Measurements from ENCODE around the gene LRP4. TPM values are rescaled to one million over a fixed set of nuclear protein-coding genes. Genes with fewer than 3 reads are reported as not detected.
"Not testable (repeated sequence)": the region's sequence is repeated elsewhere in the genome, so short reads cannot be mapped to it uniquely, and the experiment has no call there.

Gene LRP4, protein sequence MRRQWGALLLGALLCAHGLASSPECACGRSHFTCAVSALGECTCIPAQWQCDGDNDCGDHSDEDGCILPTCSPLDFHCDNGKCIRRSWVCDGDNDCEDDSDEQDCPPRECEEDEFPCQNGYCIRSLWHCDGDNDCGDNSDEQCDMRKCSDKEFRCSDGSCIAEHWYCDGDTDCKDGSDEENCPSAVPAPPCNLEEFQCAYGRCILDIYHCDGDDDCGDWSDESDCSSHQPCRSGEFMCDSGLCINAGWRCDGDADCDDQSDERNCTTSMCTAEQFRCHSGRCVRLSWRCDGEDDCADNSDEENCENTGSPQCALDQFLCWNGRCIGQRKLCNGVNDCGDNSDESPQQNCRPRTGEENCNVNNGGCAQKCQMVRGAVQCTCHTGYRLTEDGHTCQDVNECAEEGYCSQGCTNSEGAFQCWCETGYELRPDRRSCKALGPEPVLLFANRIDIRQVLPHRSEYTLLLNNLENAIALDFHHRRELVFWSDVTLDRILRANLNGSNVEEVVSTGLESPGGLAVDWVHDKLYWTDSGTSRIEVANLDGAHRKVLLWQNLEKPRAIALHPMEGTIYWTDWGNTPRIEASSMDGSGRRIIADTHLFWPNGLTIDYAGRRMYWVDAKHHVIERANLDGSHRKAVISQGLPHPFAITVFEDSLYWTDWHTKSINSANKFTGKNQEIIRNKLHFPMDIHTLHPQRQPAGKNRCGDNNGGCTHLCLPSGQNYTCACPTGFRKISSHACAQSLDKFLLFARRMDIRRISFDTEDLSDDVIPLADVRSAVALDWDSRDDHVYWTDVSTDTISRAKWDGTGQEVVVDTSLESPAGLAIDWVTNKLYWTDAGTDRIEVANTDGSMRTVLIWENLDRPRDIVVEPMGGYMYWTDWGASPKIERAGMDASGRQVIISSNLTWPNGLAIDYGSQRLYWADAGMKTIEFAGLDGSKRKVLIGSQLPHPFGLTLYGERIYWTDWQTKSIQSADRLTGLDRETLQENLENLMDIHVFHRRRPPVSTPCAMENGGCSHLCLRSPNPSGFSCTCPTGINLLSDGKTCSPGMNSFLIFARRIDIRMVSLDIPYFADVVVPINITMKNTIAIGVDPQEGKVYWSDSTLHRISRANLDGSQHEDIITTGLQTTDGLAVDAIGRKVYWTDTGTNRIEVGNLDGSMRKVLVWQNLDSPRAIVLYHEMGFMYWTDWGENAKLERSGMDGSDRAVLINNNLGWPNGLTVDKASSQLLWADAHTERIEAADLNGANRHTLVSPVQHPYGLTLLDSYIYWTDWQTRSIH (N-terminal part only)
- 10 to 100 TPM; 23.6 to 31.3 (median 28.6) TPM for polyA plus RNA-seq (ENCODE audit: insufficient read length in 4 of 4)

DNA sequence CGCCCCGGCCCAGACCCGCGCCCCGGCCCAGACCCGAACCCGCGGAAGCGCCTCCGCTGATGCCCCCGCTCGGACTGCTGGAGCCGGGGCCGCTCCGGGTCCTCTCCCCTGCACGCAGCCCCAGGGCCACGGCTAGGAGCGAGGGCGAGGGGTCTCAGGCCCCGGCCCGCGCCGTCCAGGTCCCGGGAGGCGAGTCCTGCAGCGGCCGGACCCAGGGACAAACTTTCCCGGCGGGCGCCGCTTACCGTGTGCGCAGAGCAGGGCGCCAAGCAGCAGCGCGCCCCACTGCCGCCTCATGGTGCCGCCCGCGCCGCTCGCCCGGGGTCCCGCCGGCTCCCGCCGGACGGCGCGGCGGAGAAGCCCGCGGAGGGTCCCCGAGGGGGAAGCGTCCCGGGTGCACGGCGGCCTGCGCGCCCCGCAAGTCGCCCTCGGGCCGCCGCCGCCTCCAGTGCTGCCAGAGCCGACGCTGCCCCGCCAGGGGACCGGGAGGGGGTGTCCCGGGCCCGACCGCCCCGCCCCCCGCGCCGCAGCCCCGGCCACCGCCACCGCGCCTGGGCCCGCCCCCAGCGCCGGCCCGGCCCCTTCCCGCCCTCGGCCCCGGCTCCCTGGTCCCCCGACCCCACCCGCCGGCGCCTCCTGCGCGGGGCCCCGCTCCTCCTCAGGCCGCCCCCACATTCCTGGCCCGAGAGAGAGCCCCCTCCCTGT, at the start of gene LRP4:
Gene LRP4, minus strand, starts transcription at position 468 of the 705 bp plus-strand sequence. Its CDS starts 171 bp downstream, at position 297.
- no peak for DNase-seq (ENCODE audit: low read depth in 4 of 4, low spot score in 2 of 4)

DNA sequence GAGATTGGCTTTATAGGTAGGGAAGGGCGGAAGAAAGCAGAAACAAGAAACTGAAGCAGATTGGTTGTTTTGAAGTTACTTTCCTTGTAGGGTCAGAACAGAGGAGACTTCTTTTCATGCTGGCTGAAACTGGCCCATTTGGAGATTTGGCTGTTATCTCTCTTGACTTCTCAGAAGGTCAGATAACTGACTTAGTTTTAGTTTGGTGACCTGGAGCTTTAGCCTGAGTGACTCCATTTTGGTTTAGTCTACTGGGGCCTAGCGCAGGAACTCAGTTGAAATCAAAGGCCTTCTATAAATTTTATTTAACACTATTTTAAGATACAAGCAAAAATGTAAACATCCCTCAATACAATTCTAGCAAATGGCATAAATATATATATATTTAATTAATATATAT, 49.6 kb upstream of the LRP4 start:
- no peak for DNase-seq (ENCODE audit: low read depth in 4 of 4, low spot score in 2 of 4)

DNA sequence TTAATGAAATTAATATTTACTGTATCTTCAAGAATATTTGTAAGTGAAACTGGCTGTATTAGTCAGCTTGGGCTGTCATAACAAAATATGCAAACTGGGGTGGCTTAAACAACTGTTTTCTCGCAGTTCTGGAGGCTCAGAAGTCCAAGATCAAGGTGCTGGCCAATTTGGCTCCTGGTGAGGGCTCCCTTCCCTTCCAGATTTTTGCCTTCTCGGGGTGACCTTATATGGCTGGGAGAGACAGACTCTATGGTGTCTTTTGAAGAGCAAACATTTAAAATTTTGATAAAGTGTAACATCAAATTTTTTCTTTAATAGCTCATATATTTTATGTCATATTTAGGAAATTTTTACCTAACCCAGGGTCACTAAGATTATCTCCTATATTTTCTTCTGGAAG, 48.4 kb upstream of the LRP4 start:
- no peak for DNase-seq (ENCODE audit: low read depth in 4 of 4, low spot score in 2 of 4)

DNA sequence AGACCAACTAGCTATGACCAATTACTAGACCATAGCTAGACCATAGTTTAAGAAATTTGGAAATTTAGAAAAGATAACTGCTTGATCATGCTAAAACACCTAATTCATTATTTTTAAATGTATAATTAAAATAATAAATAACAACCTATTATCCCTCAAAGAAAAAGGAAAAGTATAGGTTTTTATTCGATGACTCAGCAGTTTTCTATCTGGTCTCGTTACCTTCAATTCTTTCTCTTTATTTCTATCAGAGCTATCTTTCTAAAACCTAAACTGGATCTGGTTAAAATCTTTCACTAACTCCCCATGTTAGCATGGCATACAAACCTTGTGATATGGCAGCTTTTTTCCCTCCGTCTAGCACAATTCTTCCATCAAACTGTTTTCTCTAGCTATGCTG, 45.5 kb upstream of the LRP4 start:
- no peak for DNase-seq (ENCODE audit: low read depth in 4 of 4, low spot score in 2 of 4)

DNA sequence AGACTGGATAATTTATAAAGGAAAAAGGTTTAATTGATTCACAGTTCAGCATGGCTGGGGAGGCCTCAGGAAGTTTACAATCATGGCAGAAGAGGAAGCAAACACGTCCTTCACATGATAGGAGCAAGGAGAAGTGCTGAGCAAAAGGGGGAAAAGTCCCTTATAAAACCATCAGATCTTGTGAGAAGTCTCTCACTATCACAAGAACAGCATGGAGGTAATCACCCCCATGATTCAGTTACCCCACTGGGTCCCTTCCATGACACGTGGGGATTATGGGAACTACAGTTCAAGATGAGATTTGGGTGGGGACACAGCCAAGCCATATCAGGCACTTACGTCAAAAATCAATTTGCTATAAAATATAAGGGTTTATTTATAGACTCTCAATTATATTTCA, 43.5 kb upstream of the LRP4 start:
- DNase-seq (ENCODE audit: low read depth in 4 of 4, low spot score in 2 of 4), result not testable (repeated sequence)

DNA sequence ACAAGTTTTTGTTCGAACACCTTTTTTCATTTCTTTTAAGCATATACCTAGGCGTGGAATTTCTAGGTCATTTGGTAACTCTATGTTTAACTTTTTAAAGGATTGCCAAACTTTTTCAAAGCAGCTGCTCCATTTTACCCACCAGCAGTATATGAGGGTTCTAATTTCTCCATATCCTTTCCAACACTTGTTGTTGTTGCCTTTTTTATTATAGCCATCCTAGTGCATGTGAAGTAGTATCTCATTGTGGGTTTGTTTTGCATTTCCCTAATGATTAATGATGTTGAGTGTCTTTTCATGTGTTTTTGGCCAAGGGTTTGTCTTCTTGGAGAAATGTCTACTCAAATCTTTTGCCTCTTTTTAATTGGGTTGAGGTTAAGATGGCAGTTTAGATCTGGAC, 42.7 kb upstream of the LRP4 start:
- no peak for DNase-seq (ENCODE audit: low read depth in 4 of 4, low spot score in 2 of 4)

DNA sequence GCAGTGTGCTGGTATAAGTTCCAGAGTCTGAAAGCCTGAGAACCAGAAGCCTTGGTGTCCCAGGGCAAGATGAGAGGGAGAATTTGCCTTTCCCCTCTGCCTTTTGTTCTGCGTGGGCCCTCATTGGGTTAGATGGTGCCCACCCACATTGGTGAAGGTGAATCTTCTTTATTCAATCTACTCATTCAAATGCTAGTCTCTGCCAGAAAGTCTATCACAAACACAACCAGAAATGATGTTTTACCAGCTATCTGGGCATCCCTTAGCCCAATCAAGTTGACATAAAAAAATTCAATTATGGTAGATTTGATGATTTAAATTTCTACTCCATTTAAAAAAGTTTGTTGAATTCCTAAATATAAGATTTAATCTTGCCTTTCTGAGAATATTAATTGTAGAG, 40.4 kb upstream of the LRP4 start:
- no peak for DNase-seq (ENCODE audit: low read depth in 4 of 4, low spot score in 2 of 4)

DNA sequence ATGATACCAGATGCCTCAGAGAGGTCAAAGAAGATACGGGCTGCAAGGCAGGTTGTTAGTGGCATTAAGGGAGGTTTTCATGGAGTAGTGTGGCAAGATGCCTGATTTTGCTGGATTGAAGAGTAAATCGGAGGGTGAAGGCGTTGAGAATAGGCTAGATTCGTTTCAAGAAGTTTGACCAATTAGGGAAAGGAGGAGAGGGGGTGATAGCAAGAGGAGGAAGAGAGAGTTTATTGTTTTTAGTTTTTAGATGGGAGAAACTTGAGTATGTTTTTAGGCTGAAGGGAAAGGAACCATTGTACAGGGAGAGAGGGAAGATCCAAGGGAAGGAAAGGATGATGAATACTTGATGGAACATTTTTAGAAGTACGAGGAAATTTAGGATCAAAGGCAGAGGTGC, 34.7 kb upstream of the LRP4 start:
- DNase-seq (ENCODE audit: low read depth in 4 of 4, low spot score in 2 of 4), result no peak

DNA sequence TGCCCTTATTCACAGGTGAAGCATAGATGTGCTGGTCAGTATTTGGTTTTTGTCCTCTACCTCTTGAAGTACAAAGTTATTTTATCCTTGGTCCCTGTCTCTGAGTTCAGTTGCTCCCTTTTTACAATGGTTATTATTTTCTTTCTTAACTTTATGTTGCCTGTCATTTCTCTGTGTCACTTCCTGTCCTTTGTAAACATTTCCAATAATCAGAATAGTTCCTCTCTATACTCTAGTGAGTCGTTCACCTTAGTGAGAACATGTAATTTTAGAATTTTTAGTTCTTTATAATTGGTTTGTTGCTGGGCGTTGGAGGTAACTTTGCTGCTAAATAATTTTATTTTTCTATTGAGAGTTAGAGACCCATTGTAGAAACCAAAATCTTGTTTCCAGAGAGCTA, 34.2 kb upstream of the LRP4 start:
- DNase-seq (ENCODE audit: low read depth in 4 of 4, low spot score in 2 of 4), result no peak

DNA sequence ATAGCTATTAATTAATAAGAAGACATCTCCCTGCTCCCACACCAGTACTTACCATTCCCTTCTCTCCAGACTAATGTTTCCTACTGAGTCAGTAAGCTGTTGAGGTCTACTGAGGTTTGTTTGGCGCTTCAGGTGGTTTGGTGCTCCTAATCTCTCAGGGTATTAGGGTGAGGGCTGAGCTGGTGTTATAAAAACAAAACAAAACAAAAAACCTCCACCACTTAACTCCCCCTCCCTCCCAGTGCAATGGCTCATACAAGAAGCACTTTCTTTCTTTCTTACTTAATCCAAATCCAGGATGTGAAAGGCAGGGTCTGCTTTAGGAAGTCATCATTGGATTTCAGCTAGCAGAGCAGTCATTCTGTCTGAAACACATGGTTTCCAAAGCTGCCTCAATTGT, 33.5 kb upstream of the LRP4 start:
- no peak for DNase-seq (ENCODE audit: low read depth in 4 of 4, low spot score in 2 of 4)

DNA sequence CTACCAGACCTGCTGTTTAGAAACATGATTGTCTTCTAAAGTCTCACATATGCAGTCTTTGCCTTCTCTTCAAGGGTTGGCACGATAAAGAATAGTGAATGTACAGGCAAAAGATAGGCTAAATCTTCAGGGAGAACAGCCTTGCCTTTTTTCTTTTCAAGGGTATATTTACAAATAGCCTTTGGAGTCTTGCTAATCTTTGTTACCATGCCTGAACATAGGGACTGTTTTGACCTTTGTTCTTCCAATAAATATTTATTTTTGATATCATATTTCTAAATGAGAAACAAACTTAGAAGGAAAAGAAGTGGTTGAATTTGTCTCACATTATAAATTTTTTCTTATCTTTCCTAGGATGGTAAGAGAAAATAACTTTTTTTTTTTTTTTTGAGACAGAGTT, 30.9 kb upstream of the LRP4 start:
- no peak for DNase-seq (ENCODE audit: low read depth in 4 of 4, low spot score in 2 of 4)

DNA sequence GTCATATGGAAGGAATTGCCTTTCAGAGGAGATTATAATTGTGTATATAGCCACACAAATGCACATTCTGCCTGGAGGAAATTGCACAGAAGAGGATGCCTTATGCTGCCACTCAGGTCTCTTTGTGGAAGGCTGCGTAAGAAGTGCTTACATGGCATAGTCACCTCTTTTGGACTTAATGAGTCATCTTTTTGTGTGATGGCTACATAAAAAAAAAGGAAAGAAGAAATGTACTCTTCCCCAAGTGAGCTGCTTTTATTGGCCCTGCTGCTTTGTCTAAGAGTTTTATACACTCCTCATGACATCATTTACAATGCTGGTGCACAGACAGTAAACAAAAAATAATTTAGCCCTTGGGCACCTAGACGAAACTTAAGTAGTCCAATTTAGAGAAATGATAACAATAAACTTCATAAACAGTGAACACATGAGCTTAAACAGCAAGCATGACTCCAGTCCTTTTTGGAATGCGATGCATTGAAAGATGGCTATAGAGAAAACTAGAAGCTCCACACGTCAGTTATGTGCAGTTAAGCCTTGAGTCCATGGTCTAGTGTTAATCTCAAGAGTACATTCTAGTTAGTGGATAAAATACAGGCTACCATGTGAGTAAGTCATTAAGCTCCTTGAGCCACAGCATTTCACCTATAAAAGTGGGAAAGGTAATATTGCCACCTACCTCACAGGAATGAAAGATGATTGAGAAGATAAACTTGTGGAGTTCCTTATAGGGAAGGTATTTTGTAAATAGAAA, 30.2 kb upstream of the LRP4 start:
- DNase-seq (ENCODE audit: low read depth in 4 of 4, low spot score in 2 of 4), result no peak

DNA sequence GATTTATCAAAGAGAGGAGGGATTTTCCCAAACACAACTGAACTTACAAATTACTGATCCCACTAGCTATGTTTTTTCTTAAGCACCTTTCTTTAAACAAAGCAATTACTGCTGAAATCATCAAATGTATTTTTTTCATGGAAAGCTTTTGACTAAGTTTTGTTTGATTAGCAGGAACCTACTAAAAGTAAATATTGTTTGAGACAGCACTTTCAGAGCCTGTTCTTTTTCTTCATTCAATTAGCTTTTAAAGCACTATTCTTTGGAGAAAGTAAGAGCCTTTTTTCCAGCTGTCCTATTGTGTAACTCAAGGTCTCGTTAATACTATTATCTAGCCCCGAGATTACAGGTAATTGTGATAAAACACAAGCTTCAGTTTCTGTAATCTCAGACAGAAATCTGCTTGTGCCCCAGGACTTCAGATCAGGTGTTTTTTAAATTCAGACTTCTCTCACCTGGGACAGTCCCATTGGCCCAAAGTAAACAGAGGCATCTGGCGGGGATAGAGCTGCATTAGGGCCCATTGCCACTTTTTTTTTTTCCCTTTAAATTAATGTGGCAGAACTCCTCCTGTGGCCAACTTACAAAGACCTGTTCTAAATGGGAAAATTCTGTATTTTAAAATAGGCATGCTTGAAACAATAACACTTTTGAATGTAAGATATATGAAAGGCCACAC, 29.2 kb upstream of the LRP4 start:
- no peak for DNase-seq (ENCODE audit: low read depth in 4 of 4, low spot score in 2 of 4)

DNA sequence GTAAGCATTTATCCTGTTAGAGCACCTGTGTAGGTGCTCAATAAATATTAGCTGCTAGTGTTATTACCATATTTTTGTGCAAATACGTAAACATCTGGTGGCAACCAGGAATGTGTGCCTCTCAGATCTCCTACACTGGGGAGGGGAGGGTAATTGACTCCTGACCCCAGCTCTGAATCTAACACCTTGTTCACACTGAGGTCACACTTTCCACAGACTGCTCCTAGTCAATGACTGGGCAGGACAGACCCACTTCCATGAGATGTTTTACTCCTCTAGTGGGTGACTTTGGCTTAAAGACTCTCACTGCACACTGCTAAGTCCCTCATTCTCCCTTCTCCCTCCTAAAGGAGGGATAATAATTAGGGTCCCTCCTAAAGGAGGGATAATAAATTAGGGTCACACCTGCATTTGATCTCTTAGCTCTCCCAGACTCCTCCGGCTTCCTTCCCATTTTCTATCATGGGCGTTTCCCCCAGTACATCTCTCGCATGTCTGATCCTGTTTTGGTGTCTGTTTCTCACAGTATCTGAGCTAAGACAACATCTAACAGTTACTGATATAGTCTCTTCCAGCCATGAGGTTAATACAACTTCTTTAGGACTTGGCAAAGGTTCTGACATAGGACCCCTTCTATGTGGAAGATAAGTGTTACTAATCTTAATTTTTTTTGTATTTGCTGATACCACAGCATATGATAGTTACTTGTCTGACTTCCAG, 26.2 kb upstream of the LRP4 start:
- no peak for DNase-seq (ENCODE audit: low read depth in 4 of 4, low spot score in 2 of 4)

DNA sequence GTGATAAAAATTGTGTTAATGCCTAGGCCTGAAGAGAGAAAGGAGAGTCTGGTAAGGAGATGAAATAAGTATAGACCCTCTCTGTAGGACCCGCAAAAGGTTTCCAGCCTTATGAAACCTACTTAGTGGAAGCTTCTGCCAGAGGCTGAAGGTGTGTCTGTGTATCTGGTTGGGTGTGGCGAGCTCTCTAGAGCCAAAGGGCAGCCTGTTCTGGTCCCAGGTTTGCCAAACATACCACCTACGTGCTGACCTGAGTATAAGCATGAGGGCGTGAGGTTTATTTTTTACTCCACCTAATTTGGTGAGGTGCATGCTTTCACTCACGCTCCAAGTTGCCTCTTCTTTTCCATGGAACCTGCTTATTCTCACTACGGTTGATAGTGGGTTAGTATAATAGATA, 23.8 kb upstream of the LRP4 start:
- no peak for DNase-seq (ENCODE audit: low read depth in 4 of 4, low spot score in 2 of 4)

DNA sequence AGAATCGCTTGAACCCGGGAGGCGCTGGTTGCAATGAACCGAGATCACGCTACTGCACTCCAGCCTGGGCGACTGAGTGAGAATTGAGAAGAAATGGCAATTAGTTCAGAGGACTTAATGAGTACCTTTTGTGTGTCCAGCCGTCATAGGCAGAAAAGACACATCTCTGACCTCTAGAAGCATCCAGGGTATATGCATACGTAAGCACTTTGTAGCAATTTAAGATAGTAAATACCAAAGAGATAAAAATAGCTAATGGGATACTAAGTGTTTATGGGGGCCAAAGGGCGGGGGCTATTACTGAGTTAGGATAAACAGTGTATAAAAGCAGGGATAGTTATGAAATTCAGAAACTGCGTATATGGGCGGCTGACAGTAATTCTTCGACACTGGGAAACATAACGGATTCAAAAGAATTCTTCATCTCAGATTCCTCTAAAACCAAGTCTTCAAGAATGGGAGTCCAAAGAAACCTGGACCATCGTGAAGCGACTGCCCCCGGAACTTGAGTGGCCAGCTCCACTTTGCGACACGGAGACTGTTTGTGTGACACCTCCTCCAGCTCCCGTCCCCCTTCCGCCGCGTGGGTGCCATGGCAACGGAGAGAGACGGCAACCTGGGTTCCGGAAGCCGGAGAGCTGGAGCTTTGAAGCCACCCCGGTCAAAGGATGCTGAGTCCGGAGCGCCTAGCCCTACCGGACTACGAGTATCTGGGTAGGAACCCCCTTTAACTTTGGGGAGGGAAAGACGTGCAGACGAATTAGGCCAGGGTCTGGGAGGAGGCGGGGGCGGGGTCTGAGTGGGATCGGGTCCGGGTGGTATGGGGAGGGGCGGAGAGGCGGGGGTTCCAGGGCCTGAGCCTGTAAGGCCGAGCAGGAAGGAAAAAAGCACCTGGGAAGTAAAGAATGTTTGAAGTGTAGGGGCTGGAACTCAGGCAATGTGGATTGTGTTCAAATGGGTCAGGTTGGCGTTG, 18.1 kb upstream of the LRP4 start, which contains the start of gene CSTPP1:
Gene CSTPP1, plus strand, starts transcription at position 624 of the 973 bp plus-strand sequence. Its CDS starts 45 bp downstream, at position 669.
- peak in 3 of 4 donors; percentile 83 to 91 (median 88) for DNase-seq (ENCODE audit: low read depth in 4 of 4, low spot score in 2 of 4)

DNA sequence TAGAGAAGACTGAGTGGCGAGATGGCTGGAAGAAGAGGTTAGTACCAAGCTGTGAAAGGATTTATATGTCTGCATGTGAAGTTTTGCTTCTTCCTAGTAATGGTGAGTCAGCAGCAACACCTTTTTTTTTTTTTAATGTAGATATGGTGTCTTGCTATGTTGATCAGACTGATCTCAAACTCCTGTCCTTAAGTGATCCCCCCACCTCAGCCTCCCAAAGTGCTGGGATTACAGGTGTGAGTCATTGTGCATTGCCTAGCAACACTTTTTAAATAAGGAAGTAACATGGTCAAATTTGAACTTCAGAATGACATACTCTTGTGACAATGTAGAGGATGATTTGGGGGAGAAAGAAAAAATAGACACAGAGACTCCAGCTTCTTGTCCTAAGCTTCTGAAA, 11.7 kb upstream of the LRP4 start:
- no peak for DNase-seq (ENCODE audit: low read depth in 4 of 4, low spot score in 2 of 4)

Measured in left renal cortex interstitium (tissue), 4 donors.